ENCODE data around the gene CMTR1.

DNA sequence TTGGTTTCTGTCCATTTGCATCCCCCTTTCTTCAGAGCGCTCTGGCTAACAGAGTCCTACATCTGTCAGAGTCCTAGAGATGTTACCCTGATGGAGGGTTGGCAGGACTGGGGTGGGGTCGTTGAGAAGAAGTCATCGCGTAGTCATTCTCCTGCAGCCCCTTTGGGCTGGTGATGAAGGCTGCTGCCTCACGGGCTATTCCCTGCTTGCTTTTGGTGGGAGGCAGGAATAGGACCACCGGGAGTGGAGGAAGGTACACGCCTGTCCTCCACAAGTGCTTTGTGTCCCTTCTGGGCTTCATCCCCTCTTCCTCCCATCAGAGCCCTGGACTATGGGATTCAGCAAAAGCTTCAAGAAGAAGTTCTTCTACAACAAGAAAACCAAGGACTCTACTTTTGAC is 45.8 kb downstream of the CMTR1 start:
- TF ChIP-seq CTCF (conservative IDR thresholded peaks at IDR 0.05 in 1 of 2, IDR thresholded peaks at IDR 0.05 in 1 of 2; ENCODE audit: extremely low read depth in 1 of 2, insufficient read depth in 1 of 2, low read depth in 1 of 2, low read length in 2 of 2) (no peak), EZH2 (IDR thresholded peaks at IDR 0.05; ENCODE audit: borderline replicate concordance, low read length) (no peak)
